ENCODE results near the gene SEMA5B. TPM values are rescaled to one million over a fixed set of nuclear protein-coding genes. Genes with fewer than 3 reads are reported as not detected.

Gene SEMA5B
- polyA plus RNA-seq, 1 of the 3 experiments (the other 2 are of a cell fraction), result 0.43 TPM

DNA sequence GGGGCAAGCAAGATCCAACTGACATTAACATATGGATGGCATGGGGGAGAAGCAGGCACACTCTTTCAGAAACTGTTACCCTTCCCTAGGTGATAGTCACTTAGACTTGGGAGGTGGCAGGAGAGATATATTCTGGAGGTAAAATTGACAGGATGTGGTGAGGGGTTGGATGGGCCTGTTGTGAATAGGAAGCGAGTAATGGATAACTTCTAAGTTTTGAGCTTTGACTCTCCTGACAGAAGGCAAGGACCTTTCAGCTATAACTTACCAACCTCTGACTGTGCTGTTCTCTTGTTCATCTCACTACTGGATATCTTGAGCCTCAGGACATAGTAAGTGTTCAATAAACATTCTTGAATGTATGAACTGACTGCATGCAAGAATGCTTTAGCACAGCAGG, 37.4 kb upstream of the SEMA5B start:
- no peaks in the 10 kb centered on the region for H3F3A ChIP-seq (replicated peaks; ENCODE audit: insufficient read depth)
- H4K20me1 ChIP-seq (ENCODE audit: insufficient read depth), result 0 out of 2 replicates have a peak, but pooled peaks cover 3% of the 10 kb centered on the region
- CTCF ChIA-PET, result interaction anchor here (0.7 to 1.0 kb wide), 2 partner anchors 18 to 36 kb away, joined by 3 to 4 read pairs; no protein-coding TSS in a partner anchor
- peaks cover 3 to 17% of the 10 kb centered on the region in 2 experiments; a peak in 1 of 4 replicates for H3K4me1 ChIP-seq (ENCODE audit: control insufficient read depth in 1 of 2, insufficient read depth in 2 of 2, low read depth in 1 of 2, low read length in 1 of 2)
- H3K79me2 ChIP-seq (ENCODE audit: insufficient read depth), result peaks cover 28% of the 10 kb centered on the region
- POLR2A ChIA-PET, result no interaction called here
- DNase-seq, result no peak
- no peak overlapping the region for H3K4me3 ChIP-seq (ENCODE audit: low read depth in 2 of 2, low read length in 1 of 2)
- no peak overlapping the region for H3K27ac ChIP-seq (ENCODE audit: low read depth in 2 of 2, low read length in 1 of 2)
- H3K36me3 ChIP-seq (replicated peaks in 1 of 2; ENCODE audit: control insufficient read depth in 1 of 2, insufficient read depth in 2 of 2, low read length in 1 of 2), result no peaks in the 10 kb centered on the region
- no peaks in the 10 kb centered on the region for H3K9me3 ChIP-seq
- H2AFZ ChIP-seq (ENCODE audit: low read depth), result no peak overlapping the region
- H3K9ac ChIP-seq, result no peak overlapping the region
- TF ChIP-seq, protein P1, sequence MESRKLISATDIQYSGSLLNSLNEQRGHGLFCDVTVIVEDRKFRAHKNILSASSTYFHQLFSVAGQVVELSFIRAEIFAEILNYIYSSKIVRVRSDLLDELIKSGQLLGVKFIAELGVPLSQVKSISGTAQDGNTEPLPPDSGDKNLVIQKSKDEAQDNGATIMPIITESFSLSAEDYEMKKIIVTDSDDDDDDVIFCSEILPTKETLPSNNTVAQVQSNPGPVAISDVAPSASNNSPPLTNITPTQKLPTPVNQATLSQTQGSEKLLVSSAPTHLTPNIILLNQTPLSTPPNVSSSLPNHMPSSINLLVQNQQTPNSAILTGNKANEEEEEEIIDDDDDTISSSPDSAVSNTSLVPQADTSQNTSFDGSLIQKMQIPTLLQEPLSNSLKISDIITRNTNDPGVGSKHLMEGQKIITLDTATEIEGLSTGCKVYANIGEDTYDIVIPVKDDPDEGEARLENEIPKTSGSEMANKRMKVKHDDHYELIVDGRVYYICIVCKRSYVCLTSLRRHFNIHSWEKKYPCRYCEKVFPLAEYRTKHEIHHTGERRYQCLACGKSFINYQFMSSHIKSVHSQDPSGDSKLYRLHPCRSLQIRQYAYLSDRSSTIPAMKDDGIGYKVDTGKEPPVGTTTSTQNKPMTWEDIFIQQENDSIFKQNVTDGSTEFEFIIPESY (IDR thresholded peaks at IDR 0.05; ENCODE audit: borderline replicate concordance, low read depth), result no peak
- TF ChIP-seq GATA2 (CRISPR knock-in tag; IDR thresholded peaks at IDR 0.05) (no peak), FOXM1 (IDR thresholded peaks at IDR 0.05; ENCODE audit: low read depth) (no peak), POLR2AphosphoS5 (IDR thresholded peaks at IDR 0.05; ENCODE audit: low read depth, low read length) (no peak), MEF2A (IDR thresholded peaks at IDR 0.05; ENCODE audit: borderline replicate concordance, low read depth) (no peak), FOSL2 (IDR thresholded peaks at IDR 0.05; ENCODE audit: borderline replicate concordance, low read depth) (no peak), YY1 (IDR thresholded peaks at IDR 0.05; ENCODE audit: low read depth) (no peak), RXRA (IDR thresholded peaks at IDR 0.05; ENCODE audit: borderline replicate concordance, low read depth) (no peak), EP300 (IDR thresholded peaks at IDR 0.05; ENCODE audit: borderline replicate concordance in 1 of 2, low read depth in 1 of 2, low read length in 1 of 2) (no peak), ELF1 (IDR thresholded peaks at IDR 0.05) (no peak), TAF1 (IDR thresholded peaks at IDR 0.05; ENCODE audit: borderline replicate concordance, low read depth, low read length) (no peak), NFIC (IDR thresholded peaks at IDR 0.05; ENCODE audit: borderline replicate concordance) (no peak), SIN3A (IDR thresholded peaks at IDR 0.05; ENCODE audit: borderline replicate concordance, low read depth, low read length) (no peak)
- TF ChIP-seq, protein P2, sequence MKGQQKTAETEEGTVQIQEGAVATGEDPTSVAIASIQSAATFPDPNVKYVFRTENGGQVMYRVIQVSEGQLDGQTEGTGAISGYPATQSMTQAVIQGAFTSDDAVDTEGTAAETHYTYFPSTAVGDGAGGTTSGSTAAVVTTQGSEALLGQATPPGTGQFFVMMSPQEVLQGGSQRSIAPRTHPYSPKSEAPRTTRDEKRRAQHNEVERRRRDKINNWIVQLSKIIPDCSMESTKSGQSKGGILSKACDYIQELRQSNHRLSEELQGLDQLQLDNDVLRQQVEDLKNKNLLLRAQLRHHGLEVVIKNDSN (IDR thresholded peaks at IDR 0.05; ENCODE audit: borderline replicate concordance, low read depth), result no peak
- TF ChIP-seq, protein P3, sequence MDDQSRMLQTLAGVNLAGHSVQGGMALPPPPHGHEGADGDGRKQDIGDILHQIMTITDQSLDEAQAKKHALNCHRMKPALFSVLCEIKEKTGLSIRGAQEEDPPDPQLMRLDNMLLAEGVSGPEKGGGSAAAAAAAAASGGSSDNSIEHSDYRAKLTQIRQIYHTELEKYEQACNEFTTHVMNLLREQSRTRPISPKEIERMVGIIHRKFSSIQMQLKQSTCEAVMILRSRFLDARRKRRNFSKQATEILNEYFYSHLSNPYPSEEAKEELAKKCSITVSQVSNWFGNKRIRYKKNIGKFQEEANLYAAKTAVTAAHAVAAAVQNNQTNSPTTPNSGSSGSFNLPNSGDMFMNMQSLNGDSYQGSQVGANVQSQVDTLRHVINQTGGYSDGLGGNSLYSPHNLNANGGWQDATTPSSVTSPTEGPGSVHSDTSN (IDR thresholded peaks at IDR 0.05), result no peak
- TF ChIP-seq, protein P4, sequence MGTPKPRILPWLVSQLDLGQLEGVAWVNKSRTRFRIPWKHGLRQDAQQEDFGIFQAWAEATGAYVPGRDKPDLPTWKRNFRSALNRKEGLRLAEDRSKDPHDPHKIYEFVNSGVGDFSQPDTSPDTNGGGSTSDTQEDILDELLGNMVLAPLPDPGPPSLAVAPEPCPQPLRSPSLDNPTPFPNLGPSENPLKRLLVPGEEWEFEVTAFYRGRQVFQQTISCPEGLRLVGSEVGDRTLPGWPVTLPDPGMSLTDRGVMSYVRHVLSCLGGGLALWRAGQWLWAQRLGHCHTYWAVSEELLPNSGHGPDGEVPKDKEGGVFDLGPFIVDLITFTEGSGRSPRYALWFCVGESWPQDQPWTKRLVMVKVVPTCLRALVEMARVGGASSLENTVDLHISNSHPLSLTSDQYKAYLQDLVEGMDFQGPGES (IDR thresholded peaks at IDR 0.05; ENCODE audit: low read depth, low read length), result no peak
- TF ChIP-seq, protein P5, sequence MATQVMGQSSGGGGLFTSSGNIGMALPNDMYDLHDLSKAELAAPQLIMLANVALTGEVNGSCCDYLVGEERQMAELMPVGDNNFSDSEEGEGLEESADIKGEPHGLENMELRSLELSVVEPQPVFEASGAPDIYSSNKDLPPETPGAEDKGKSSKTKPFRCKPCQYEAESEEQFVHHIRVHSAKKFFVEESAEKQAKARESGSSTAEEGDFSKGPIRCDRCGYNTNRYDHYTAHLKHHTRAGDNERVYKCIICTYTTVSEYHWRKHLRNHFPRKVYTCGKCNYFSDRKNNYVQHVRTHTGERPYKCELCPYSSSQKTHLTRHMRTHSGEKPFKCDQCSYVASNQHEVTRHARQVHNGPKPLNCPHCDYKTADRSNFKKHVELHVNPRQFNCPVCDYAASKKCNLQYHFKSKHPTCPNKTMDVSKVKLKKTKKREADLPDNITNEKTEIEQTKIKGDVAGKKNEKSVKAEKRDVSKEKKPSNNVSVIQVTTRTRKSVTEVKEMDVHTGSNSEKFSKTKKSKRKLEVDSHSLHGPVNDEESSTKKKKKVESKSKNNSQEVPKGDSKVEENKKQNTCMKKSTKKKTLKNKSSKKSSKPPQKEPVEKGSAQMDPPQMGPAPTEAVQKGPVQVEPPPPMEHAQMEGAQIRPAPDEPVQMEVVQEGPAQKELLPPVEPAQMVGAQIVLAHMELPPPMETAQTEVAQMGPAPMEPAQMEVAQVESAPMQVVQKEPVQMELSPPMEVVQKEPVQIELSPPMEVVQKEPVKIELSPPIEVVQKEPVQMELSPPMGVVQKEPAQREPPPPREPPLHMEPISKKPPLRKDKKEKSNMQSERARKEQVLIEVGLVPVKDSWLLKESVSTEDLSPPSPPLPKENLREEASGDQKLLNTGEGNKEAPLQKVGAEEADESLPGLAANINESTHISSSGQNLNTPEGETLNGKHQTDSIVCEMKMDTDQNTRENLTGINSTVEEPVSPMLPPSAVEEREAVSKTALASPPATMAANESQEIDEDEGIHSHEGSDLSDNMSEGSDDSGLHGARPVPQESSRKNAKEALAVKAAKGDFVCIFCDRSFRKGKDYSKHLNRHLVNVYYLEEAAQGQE (IDR thresholded peaks at IDR 0.05; ENCODE audit: low read depth, low read length), result no peak
- no peaks in the 10 kb centered on the region; the same call in 1 of the 2 replicates for H3K27me3 ChIP-seq (ENCODE audit: insufficient read depth)
- H3K4me2 ChIP-seq, result no peak overlapping the region
- H3K9me2 ChIP-seq, result no peaks in the 10 kb centered on the region
- WGBS (ENCODE audit: low lambda C conversion rate), result 24% methylated on average over 1 of the region's 1 CpG
